Measurements from ENCODE around the gene MARK3. TPM values are rescaled to one million over a fixed set of nuclear protein-coding genes. Genes with fewer than 3 reads are reported as not detected.
"Not testable (repeated sequence)": the region's sequence is repeated elsewhere in the genome, so short reads cannot be mapped to it uniquely, and the experiment has no call there.

Gene MARK3
- total RNA-seq, 4 donors from 2014 or later = 109 to 143 (median 125) TPM

- no peaks in the 10 kb centered on the region for H3K9me3 ChIP-seq
- no peak for DNase-seq (ENCODE audit: low spot score in 2 of 2)
- no peak overlapping the region for H3K4me3 ChIP-seq
- no peak overlapping the region for H3K27ac ChIP-seq
- WGBS, 2 donors = 83 to 87% methylated on average over 7 of the region's 7 CpGs
- no peaks in the 10 kb centered on the region for H3K4me1 ChIP-seq
- TF ChIP-seq CTCF (IDR thresholded peaks at IDR 0.05) = no peak
- TF ChIP-seq POLR2A (IDR thresholded peaks at IDR 0.05) = no peak
- TF ChIP-seq EP300 (IDR thresholded peaks at IDR 0.05) = no peak
- no peaks in the 10 kb centered on the region for H3K36me3 ChIP-seq
- H3K27me3 ChIP-seq = no peaks in the 10 kb centered on the region
These were observed 31.1 kb upstream of the MARK3 start for GRCh38 chr14:103354141-103354540.

- no peak overlapping the region for H3K4me3 ChIP-seq
- no peaks in the 10 kb centered on the region for H3K4me1 ChIP-seq
- H3K27me3 ChIP-seq = no peaks in the 10 kb centered on the region
- H3K36me3 ChIP-seq = no peaks in the 10 kb centered on the region
- TF ChIP-seq POLR2A (IDR thresholded peaks at IDR 0.05) (no peak), EP300 (IDR thresholded peaks at IDR 0.05) (no peak), CTCF (IDR thresholded peaks at IDR 0.05) (no peak)
- no peaks in the 10 kb centered on the region for H3K9me3 ChIP-seq
- 64 to 65% methylated on average over 9 of the region's 9 CpGs for WGBS, 2 donors
- no peak for DNase-seq (ENCODE audit: low spot score in 2 of 2)
- H3K27ac ChIP-seq = no peak overlapping the region
These were observed 29.1 kb upstream of the MARK3 start for GRCh38 chr14:103356024-103356682.

GRCh38 chr14:103357552-103357951, 27.7 kb upstream of the MARK3 start:
- not testable (repeated sequence) for H3K9me3 ChIP-seq; H3K27me3 ChIP-seq; H3K36me3 ChIP-seq; H3K27ac ChIP-seq; DNase-seq (ENCODE audit: low spot score in 2 of 2); H3K4me3 ChIP-seq; H3K4me1 ChIP-seq
- WGBS, 2 donors = 85 to 91% methylated on average over 10 of the region's 10 CpGs

GRCh38 chr14:103360548-103360947, 24.7 kb upstream of the MARK3 start:
- no peaks in the 10 kb centered on the region for H3K36me3 ChIP-seq
- DNase-seq (ENCODE audit: low spot score in 2 of 2) = no peak
- 80 to 83% methylated on average over 7 of the region's 7 CpGs for WGBS, 2 donors

GRCh38 chr14:103361867-103362266, 23.3 kb upstream of the MARK3 start:
- no peaks in the 10 kb centered on the region for H3K27me3 ChIP-seq
- no peak for DNase-seq (ENCODE audit: low spot score in 2 of 2)
- H3K4me3 ChIP-seq = no peak overlapping the region
- no peak overlapping the region for H3K27ac ChIP-seq
- TF ChIP-seq CTCF (IDR thresholded peaks at IDR 0.05) (no peak), EP300 (IDR thresholded peaks at IDR 0.05) (no peak), POLR2A (IDR thresholded peaks at IDR 0.05) (no peak)
- 56% methylated on average over 5 of the region's 5 CpGs for WGBS, 2 donors
- H3K36me3 ChIP-seq = no peaks in the 10 kb centered on the region
- peaks cover 0 to 26% (median 4%) of the 10 kb centered on the region in 4 donors for H3K9me3 ChIP-seq
- no peaks in the 10 kb centered on the region for H3K4me1 ChIP-seq

More at GRCh38 chr14:103360548-103360947, 24.7 kb upstream of the MARK3 start:
- H3K27me3 ChIP-seq = no peaks in the 10 kb centered on the region
- H3K9me3 ChIP-seq = peaks cover 0 to 26% (median 4%) of the 10 kb centered on the region in 4 donors
- TF ChIP-seq POLR2A (IDR thresholded peaks at IDR 0.05) = no peak
- H3K4me1 ChIP-seq = no peaks in the 10 kb centered on the region
- no peak overlapping the region for H3K4me3 ChIP-seq
- no peak overlapping the region for H3K27ac ChIP-seq

GRCh38 chr14:103362780-103363179, 22.4 kb upstream of the MARK3 start:
- H3K36me3 ChIP-seq = no peaks in the 10 kb centered on the region
- no peaks in the 10 kb centered on the region for H3K27me3 ChIP-seq
- DNase-seq (ENCODE audit: low spot score in 2 of 2) = no peak
- 73 to 81% methylated on average over 1 of the region's 1 CpG for WGBS, 2 donors
- H3K4me1 ChIP-seq = no peaks in the 10 kb centered on the region
- H3K4me3 ChIP-seq = no peak overlapping the region
- H3K9me3 ChIP-seq = peaks cover 0 to 26% (median 4%) of the 10 kb centered on the region in 4 donors
- H3K27ac ChIP-seq = no peak overlapping the region
- TF ChIP-seq POLR2A (IDR thresholded peaks at IDR 0.05) = no peak
- no peak for TF ChIP-seq EP300 (IDR thresholded peaks at IDR 0.05)
- TF ChIP-seq CTCF (IDR thresholded peaks at IDR 0.05) = no peak
